Tibial nerve (tissue), 3 donors: Measurements from ENCODE around the gene STX18.
"Not testable (repeated sequence)": the region's sequence is repeated elsewhere in the genome, so short reads cannot be mapped to it uniquely, and the experiment has no call there.

Experiments
- POLR2A ChIP-seq, 2 donors: fragments of 450-650 bp; IDR thresholded peaks; one replicate each; pipeline ENCODE4 v1.6.1; 2017; ENCODE audit warnings: antibody characterized with exemption in 2 of 2, mild to moderate bottlenecking in 2 of 2, moderate library complexity in 2 of 2
- TF ChIP-seq, protein P1 (sequence below), 5 experiments: fragments of 200-600 bp in 3 of 5; fragments of 450-650 bp in 2 of 5; sonication (generic) in 3 of 5; IDR thresholded peaks; one replicate each; pipeline ENCODE4 v1.5.1; 2016 to 2019; ENCODE audit warnings: antibody characterized with exemption in 5 of 5, mild to moderate bottlenecking in 3 of 5, moderate library complexity in 2 of 5

GRCh38 chr4:4505211-4505610 is 36.6 kb downstream of the STX18 start:
- TF ChIP-seq, protein P1, sequence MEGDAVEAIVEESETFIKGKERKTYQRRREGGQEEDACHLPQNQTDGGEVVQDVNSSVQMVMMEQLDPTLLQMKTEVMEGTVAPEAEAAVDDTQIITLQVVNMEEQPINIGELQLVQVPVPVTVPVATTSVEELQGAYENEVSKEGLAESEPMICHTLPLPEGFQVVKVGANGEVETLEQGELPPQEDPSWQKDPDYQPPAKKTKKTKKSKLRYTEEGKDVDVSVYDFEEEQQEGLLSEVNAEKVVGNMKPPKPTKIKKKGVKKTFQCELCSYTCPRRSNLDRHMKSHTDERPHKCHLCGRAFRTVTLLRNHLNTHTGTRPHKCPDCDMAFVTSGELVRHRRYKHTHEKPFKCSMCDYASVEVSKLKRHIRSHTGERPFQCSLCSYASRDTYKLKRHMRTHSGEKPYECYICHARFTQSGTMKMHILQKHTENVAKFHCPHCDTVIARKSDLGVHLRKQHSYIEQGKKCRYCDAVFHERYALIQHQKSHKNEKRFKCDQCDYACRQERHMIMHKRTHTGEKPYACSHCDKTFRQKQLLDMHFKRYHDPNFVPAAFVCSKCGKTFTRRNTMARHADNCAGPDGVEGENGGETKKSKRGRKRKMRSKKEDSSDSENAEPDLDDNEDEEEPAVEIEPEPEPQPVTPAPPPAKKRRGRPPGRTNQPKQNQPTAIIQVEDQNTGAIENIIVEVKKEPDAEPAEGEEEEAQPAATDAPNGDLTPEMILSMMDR (IDR thresholded peaks at IDR 0.05): not testable (repeated sequence)
- not testable (repeated sequence) for TF ChIP-seq POLR2A (IDR thresholded peaks at IDR 0.05)
